ENCODE data around the gene EIF2AK2. TPM values are rescaled to one million over a fixed set of nuclear protein-coding genes. Genes with fewer than 3 reads are reported as not detected.

EIF2AK2 gene
- total and polyA plus RNA-seq, 2 donors from 2014 or later: 6.4 to 37.6 TPM

- Histone ChIP-seq H3K27ac (ENCODE audit: low read depth in 2 of 2, low read length in 2 of 2) (no peak overlapping the region), H3K9me3 (ENCODE audit: control insufficient read depth in 2 of 3, insufficient read depth in 1 of 3, low read length in 3 of 3) (no peaks in the 10 kb centered on the region), H3K36me3 (ENCODE audit: control insufficient read depth in 2 of 3, insufficient read depth in 3 of 3, low read length in 3 of 3) (peaks cover 10 to 30% (median 29%) of the 10 kb centered on the region in 3 donors), H3K4me3 (ENCODE audit: low read length in 3 of 3) (no peak overlapping the region), H3K27me3 (ENCODE audit: control insufficient read depth, insufficient read depth, low read length) (no peaks in the 10 kb centered on the region), H3K9ac (ENCODE audit: low read length in 3 of 3) (no peak overlapping the region), H3K4me1 (ENCODE audit: control insufficient read depth in 2 of 3, insufficient read depth in 2 of 3, low read depth in 1 of 3, low read length in 3 of 3) (no peaks in the 10 kb centered on the region)
- no peak for DNase-seq
- no peak for FAIRE-seq
- intact Hi-C loops (cut with DNase I): no loop called here
- TF ChIP-seq, protein P1, sequence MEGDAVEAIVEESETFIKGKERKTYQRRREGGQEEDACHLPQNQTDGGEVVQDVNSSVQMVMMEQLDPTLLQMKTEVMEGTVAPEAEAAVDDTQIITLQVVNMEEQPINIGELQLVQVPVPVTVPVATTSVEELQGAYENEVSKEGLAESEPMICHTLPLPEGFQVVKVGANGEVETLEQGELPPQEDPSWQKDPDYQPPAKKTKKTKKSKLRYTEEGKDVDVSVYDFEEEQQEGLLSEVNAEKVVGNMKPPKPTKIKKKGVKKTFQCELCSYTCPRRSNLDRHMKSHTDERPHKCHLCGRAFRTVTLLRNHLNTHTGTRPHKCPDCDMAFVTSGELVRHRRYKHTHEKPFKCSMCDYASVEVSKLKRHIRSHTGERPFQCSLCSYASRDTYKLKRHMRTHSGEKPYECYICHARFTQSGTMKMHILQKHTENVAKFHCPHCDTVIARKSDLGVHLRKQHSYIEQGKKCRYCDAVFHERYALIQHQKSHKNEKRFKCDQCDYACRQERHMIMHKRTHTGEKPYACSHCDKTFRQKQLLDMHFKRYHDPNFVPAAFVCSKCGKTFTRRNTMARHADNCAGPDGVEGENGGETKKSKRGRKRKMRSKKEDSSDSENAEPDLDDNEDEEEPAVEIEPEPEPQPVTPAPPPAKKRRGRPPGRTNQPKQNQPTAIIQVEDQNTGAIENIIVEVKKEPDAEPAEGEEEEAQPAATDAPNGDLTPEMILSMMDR (IDR thresholded peaks at IDR 0.05; ENCODE audit: borderline replicate concordance, extremely low read depth, insufficient read depth): no peak
These were observed 12.8 kb downstream of the EIF2AK2 start for GRCh38 chr2:37143974-37144373.

DNA sequence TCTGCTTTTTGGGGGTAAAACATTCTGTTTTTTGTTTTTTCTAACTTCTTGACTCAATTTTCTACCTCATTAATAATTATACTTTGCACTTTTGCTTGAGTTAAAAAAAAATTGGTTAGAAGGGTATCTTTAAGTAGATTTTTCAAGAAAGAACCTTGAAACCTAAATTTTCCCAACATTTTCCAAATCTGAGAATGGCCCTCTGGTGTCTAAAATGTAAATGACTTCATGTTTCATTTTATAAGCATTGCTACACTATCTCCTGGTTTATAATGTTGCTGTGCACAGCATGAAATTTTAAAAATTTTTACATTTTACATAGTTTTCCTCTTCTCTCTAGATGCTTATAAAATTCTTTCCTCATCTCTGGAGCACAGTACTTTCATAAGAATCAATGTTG, 14.2 kb downstream of the EIF2AK2 start:
- Histone ChIP-seq H3K4me3 (ENCODE audit: low read length in 3 of 3) (no peak overlapping the region), H3K36me3 (ENCODE audit: control insufficient read depth in 2 of 3, insufficient read depth in 3 of 3, low read length in 3 of 3) (peaks cover 8 to 37% (median 27%) of the 10 kb centered on the region in 3 donors), H3K27me3 (ENCODE audit: control insufficient read depth, insufficient read depth, low read length) (no peaks in the 10 kb centered on the region), H3K4me1 (ENCODE audit: control insufficient read depth in 2 of 3, insufficient read depth in 2 of 3, low read depth in 1 of 3, low read length in 3 of 3) (no peaks in the 10 kb centered on the region), H3K9me3 (ENCODE audit: control insufficient read depth in 2 of 3, insufficient read depth in 1 of 3, low read length in 3 of 3) (no peaks in the 10 kb centered on the region), H3K9ac (ENCODE audit: low read length in 3 of 3) (no peak overlapping the region), H3K27ac (ENCODE audit: low read depth in 2 of 2, low read length in 2 of 2) (no peak overlapping the region)
- intact Hi-C loops (cut with DNase I): no loop called here
- FAIRE-seq: no peak
- no peak for DNase-seq
- TF ChIP-seq, protein P1 (IDR thresholded peaks at IDR 0.05; ENCODE audit: borderline replicate concordance, extremely low read depth, insufficient read depth): no peak

DNA sequence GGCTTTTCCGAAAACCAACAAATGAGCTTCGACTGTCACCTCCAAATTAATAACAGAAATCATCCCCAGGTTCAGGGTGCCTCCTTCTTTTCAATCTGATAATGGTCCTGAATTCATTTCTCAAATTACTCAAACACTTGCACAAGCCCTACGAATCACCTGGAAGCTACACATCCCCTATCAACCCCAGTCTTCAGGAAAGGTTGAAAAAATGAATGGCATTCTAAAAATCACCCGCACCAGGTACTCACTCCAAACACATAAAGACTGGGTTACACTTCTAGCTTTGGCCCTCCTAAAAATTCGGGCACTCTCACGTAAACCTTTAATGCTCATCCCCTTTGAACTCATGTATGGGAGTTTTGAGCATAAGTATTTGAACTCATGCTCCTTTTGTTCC, 23.9 kb downstream of the EIF2AK2 start:
- DNase-seq (no peak), FAIRE-seq (no peak)
- Histone ChIP-seq H3K27ac (ENCODE audit: low read depth in 2 of 2, low read length in 2 of 2) (no peak overlapping the region), H3K9me3 (ENCODE audit: control insufficient read depth in 2 of 3, insufficient read depth in 1 of 3, low read length in 3 of 3) (no peaks in the 10 kb centered on the region), H3K36me3 (ENCODE audit: control insufficient read depth in 2 of 3, insufficient read depth in 3 of 3, low read length in 3 of 3) (peaks cover 14 to 57% (median 36%) of the 10 kb centered on the region in 3 donors), H3K9ac (ENCODE audit: low read length in 3 of 3) (no peak overlapping the region), H3K27me3 (ENCODE audit: control insufficient read depth, insufficient read depth, low read length) (no peaks in the 10 kb centered on the region), H3K4me3 (ENCODE audit: low read length in 3 of 3) (no peak overlapping the region), H3K4me1 (ENCODE audit: control insufficient read depth in 2 of 3, insufficient read depth in 2 of 3, low read depth in 1 of 3, low read length in 3 of 3) (no peaks in the 10 kb centered on the region)
- intact Hi-C loops (cut with DNase I): no loop called here
- TF ChIP-seq, protein P1 (IDR thresholded peaks at IDR 0.05; ENCODE audit: borderline replicate concordance, extremely low read depth, insufficient read depth): no peak

GRCh38 chr2:37125416-37125815, 31.4 kb downstream of the EIF2AK2 start:
- Histone ChIP-seq H3K4me1 (ENCODE audit: control insufficient read depth in 2 of 3, insufficient read depth in 2 of 3, low read depth in 1 of 3, low read length in 3 of 3) (no peaks in the 10 kb centered on the region), H3K36me3 (ENCODE audit: control insufficient read depth in 2 of 3, insufficient read depth in 3 of 3, low read length in 3 of 3) (peaks cover 7 to 30% (median 19%) of the 10 kb centered on the region in 3 donors), H3K9me3 (ENCODE audit: control insufficient read depth in 2 of 3, insufficient read depth in 1 of 3, low read length in 3 of 3) (no peaks in the 10 kb centered on the region), H3K27me3 (ENCODE audit: control insufficient read depth, insufficient read depth, low read length) (no peaks in the 10 kb centered on the region), H3K9ac (ENCODE audit: low read length in 3 of 3) (no peak overlapping the region), H3K27ac (ENCODE audit: low read depth in 2 of 2, low read length in 2 of 2) (no peak overlapping the region), H3K4me3 (ENCODE audit: low read length in 3 of 3) (no peak overlapping the region)
- FAIRE-seq: no peak
- no peak for DNase-seq
- intact Hi-C loops (cut with DNase I): no loop called here
- TF ChIP-seq, protein P1 (IDR thresholded peaks at IDR 0.05; ENCODE audit: borderline replicate concordance, extremely low read depth, insufficient read depth): no peak
